Adrenal gland (tissue), 5 donors: ENCODE measurements around the gene SLU7.

Source experiments
- POLR2A ChIP-seq, 2 donors: fragments of 450-650 bp; IDR thresholded peaks; one replicate each; pipeline ENCODE4 v1.6.1; 2017; ENCODE audit warnings: antibody characterized with exemption in 2 of 2, mild to moderate bottlenecking in 2 of 2, moderate library complexity in 1 of 2
- TF ChIP-seq, protein P1 (sequence below), 6 experiments: fragments of 450-650 bp in 4 of 6; fragments of 200-600 bp in 2 of 6; sonication (generic) in 1 of 6; IDR thresholded peaks; 1 replicate in 5 of 6; 2 replicates in 1 of 6; pipeline versions ENCODE4 v1.5.1 to v1.8.0; 2016 to 2021; ENCODE audit warnings: antibody characterized with exemption in 6 of 6, mild to moderate bottlenecking in 2 of 6, moderate library complexity in 1 of 6
- donor health status: DM: no; HTN: no; CAD: no.

DNA sequence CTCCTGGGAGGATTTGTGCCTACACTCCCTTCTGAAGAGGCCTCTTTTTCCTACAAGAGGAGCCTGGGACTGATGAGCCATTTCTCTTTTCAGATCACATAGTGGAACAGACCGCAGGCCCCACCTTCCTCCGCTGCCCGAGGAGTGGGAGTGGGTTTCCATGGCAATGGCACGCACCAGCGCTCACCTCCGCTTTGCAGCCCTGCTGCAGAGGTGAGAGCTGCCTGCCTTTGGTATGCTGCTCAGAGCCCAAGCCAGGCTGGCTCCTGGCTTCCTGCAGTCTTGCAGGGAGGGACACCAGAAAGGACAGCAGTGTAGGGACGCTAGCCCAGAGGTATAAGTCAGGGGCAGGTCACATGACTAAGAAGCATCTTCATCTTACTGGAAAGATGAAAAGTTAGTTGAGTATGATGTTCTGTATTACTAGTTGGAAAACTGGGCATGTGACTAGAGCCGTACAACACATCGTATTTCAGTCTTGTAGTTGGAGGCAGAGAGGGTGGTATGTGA is 15.2 kb upstream of the SLU7 start:
- TF ChIP-seq, protein P1, sequence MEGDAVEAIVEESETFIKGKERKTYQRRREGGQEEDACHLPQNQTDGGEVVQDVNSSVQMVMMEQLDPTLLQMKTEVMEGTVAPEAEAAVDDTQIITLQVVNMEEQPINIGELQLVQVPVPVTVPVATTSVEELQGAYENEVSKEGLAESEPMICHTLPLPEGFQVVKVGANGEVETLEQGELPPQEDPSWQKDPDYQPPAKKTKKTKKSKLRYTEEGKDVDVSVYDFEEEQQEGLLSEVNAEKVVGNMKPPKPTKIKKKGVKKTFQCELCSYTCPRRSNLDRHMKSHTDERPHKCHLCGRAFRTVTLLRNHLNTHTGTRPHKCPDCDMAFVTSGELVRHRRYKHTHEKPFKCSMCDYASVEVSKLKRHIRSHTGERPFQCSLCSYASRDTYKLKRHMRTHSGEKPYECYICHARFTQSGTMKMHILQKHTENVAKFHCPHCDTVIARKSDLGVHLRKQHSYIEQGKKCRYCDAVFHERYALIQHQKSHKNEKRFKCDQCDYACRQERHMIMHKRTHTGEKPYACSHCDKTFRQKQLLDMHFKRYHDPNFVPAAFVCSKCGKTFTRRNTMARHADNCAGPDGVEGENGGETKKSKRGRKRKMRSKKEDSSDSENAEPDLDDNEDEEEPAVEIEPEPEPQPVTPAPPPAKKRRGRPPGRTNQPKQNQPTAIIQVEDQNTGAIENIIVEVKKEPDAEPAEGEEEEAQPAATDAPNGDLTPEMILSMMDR (IDR thresholded peaks at IDR 0.05), result no peak
- TF ChIP-seq POLR2A (IDR thresholded peaks at IDR 0.05), result no peak
